HG03064 (cell line): ENCODE results near the gene ZDHHC14.
"Not testable (repeated sequence)": the region's sequence is repeated elsewhere in the genome, so short reads cannot be mapped to it uniquely, and the experiment has no call there.

Source experiments
- ATAC-seq: cut with Tn5 transposase; IDR thresholded peaks from one replicate; pipeline ENCODE4 v1.9.1; 2021; ENCODE audit warnings: low read depth; ENCODE audit not compliant: unreplicated experiment

The ZDHHC14 gene

GRCh38 chr6:157402996-157403685 lies 22.2 kb downstream of the ZDHHC14 start:
- ATAC-seq, result no peak

- ATAC-seq, result no peak
Measured at GRCh38 chr6:157403686-157404051, 22.7 kb downstream of the ZDHHC14 start.

- no peak for ATAC-seq
Measured at GRCh38 chr6:157405986-157406385, 25.0 kb downstream of the ZDHHC14 start.

GRCh38 chr6:157406661-157407060 lies 25.7 kb downstream of the ZDHHC14 start:
- no peak for ATAC-seq

- no peak for ATAC-seq
Measured at GRCh38 chr6:157407646-157408045, 26.7 kb downstream of the ZDHHC14 start.

GRCh38 chr6:157408427-157408826 lies 27.4 kb downstream of the ZDHHC14 start:
- not testable (repeated sequence) for ATAC-seq

GRCh38 chr6:157410045-157410444 lies 29.1 kb downstream of the ZDHHC14 start:
- no peak for ATAC-seq

GRCh38 chr6:157411368-157411767 lies 30.4 kb downstream of the ZDHHC14 start:
- no peak for ATAC-seq

GRCh38 chr6:157412791-157413190 lies 31.8 kb downstream of the ZDHHC14 start:
- ATAC-seq, result no peak

GRCh38 chr6:157420497-157420896 lies 39.5 kb downstream of the ZDHHC14 start:
- ATAC-seq, result no peak

GRCh38 chr6:157424491-157425020 lies 43.6 kb downstream of the ZDHHC14 start:
- no peak for ATAC-seq

GRCh38 chr6:157427969-157428368 lies 47.0 kb downstream of the ZDHHC14 start:
- no peak for ATAC-seq

GRCh38 chr6:157428427-157429202 lies 47.6 kb downstream of the ZDHHC14 start:
- ATAC-seq, result no peak

- ATAC-seq, result no peak
Measured at GRCh38 chr6:157429248-157429647, 48.3 kb downstream of the ZDHHC14 start.

- peak; percentile 79 for ATAC-seq
Measured at GRCh38 chr6:157430834-157431233, 49.8 kb downstream of the ZDHHC14 start.

GRCh38 chr6:157432231-157432891 lies 51.4 kb downstream of the ZDHHC14 start:
- ATAC-seq, result no peak

GRCh38 chr6:157432892-157433265 lies 51.9 kb downstream of the ZDHHC14 start:
- ATAC-seq, result no peak

GRCh38 chr6:157433678-157434081 lies 52.7 kb downstream of the ZDHHC14 start:
- no peak for ATAC-seq

- ATAC-seq, result no peak
Measured at GRCh38 chr6:157434349-157435033, 53.5 kb downstream of the ZDHHC14 start.

GRCh38 chr6:157436219-157436943 lies 55.4 kb downstream of the ZDHHC14 start:
- no peak for ATAC-seq
